AG09309 (cell line): ENCODE data around the gene DVL2.
A peak's percentile ranks its signal among the peaks of the same experiment; 100 is the strongest.

ENCODE experiments used
- DNase-seq: peaks from one replicate; pipeline ENCODE4 v3.0.0-alpha.2; 2010; ENCODE audit warnings: low read depth
- H3K4me3 ChIP-seq: 2 replicates; pipeline ENCODE4 v1.5.1; 2011; ENCODE audit warnings: mild to moderate bottlenecking, low read depth, low read length, moderate library complexity; ENCODE audit not compliant: control insufficient read depth
- CTCF ChIP-seq: IDR thresholded peaks from 2 replicates; pipeline ENCODE4 v1.5.1; 2011; ENCODE audit warnings: mild to moderate bottlenecking, low read depth, low read length, inconsistent platforms; ENCODE audit not compliant: insufficient read depth, control insufficient read depth; ENCODE audit errors: missing control alignments

Gene DVL2

GRCh38 chr17:7236808-7237207 is 2.5 kb upstream of the DVL2 start:
- H3K4me3 ChIP-seq, result peak overlapping the region; percentile 73
- TF ChIP-seq CTCF, result no peak
- DNase-seq, result no peak

- no peak for TF ChIP-seq CTCF
Measured at GRCh38 chr17:7235693-7236665, 1.7 kb upstream of the DVL2 start.

GRCh38 chr17:7233701-7234082 is 625 bp downstream of the DVL2 start:
- no peak for TF ChIP-seq CTCF
- DNase-seq, result no peak

More at GRCh38 chr17:7235693-7236665, 1.7 kb upstream of the DVL2 start:
- H3K4me3 ChIP-seq, result no peak overlapping the region
- no peak for DNase-seq

GRCh38 chr17:7232114-7232513 is 2.2 kb downstream of the DVL2 start:
- no peak overlapping the region for H3K4me3 ChIP-seq
- TF ChIP-seq CTCF, result no peak
- DNase-seq, result no peak

More at GRCh38 chr17:7233701-7234082, 625 bp downstream of the DVL2 start:
- peak overlapping the region; percentile 85 for H3K4me3 ChIP-seq

GRCh38 chr17:7229504-7229903 is 4.8 kb downstream of the DVL2 start:
- no peak for TF ChIP-seq CTCF
- DNase-seq, result no peak
- no peak overlapping the region for H3K4me3 ChIP-seq

GRCh38 chr17:7228920-7229319 is 5.4 kb downstream of the DVL2 start:
- TF ChIP-seq CTCF, result no peak
- H3K4me3 ChIP-seq, result no peak overlapping the region
- no peak for DNase-seq
